HL-60 (cell line): ENCODE measurements around the gene ASPRV1.

Source experiments
- DNase-seq, 2 experiments: peaks; one replicate each; pipeline ENCODE4 v3.0.0-alpha.2; 2010 to 2020; ENCODE audit warnings: low read depth in 1 of 2, low spot score in 1 of 2
- H3K27ac ChIP-seq: fragments of 250-450 bp; sonication (Bioruptor Pico); replicated peaks from 2 replicates; pipeline ENCODE4 v1.5.1; 2020; ENCODE audit warnings: mild to moderate bottlenecking, moderate library complexity
- H3K27me3 ChIP-seq: fragments of 250-450 bp; sonication (Bioruptor Pico); 2 replicates; pipeline ENCODE4 v1.5.1; 2021; ENCODE audit warnings: mild to moderate bottlenecking, moderate library complexity; ENCODE audit not compliant: insufficient read depth, poor library complexity, severe bottlenecking
- H3K4me3 ChIP-seq: replicated peaks from 2 replicates; pipeline ENCODE4 v1.5.1; 2011; ENCODE audit warnings: mild to moderate bottlenecking, control low read depth, low read length; ENCODE audit not compliant: insufficient read depth
- CTCF ChIP-seq: IDR thresholded peaks from one replicate; pipeline ENCODE4 v1.5.1; 2011; ENCODE audit warnings: low read length, control low read depth, inconsistent platforms; ENCODE audit not compliant: insufficient read depth
- GABPA ChIP-seq: IDR thresholded peaks from 2 replicates; pipeline ENCODE4 v1.6.1; 2012; ENCODE audit warnings: low read depth
- POLR2AphosphoS5 ChIP-seq: IDR thresholded peaks from 2 replicates; pipeline ENCODE4 v1.6.1; 2012; ENCODE audit warnings: low read depth
- SPI1 ChIP-seq: IDR thresholded peaks from 2 replicates; pipeline ENCODE4 v1.6.1; 2012; ENCODE audit warnings: low read depth, mild to moderate bottlenecking, borderline replicate concordance
- TF ChIP-seq, protein P1 (sequence below): IDR thresholded peaks from 2 replicates; pipeline ENCODE4 v1.6.1; 2012; ENCODE audit warnings: low read depth; ENCODE audit not compliant: insufficient replicate concordance

The ASPRV1 gene

GRCh38 chr2:70008290-70008689 is 46.9 kb upstream of the ASPRV1 start:
- Histone ChIP-seq H3K4me3 (no peak overlapping the region), H3K27ac (no peak overlapping the region), H3K27me3 (no peaks in the 10 kb centered on the region)
- DNase-seq = no peak
- no peak for TF ChIP-seq POLR2AphosphoS5
- TF ChIP-seq CTCF = no peak
- TF ChIP-seq GABPA = no peak
- no peak for TF ChIP-seq SPI1
- TF ChIP-seq, protein P1, sequence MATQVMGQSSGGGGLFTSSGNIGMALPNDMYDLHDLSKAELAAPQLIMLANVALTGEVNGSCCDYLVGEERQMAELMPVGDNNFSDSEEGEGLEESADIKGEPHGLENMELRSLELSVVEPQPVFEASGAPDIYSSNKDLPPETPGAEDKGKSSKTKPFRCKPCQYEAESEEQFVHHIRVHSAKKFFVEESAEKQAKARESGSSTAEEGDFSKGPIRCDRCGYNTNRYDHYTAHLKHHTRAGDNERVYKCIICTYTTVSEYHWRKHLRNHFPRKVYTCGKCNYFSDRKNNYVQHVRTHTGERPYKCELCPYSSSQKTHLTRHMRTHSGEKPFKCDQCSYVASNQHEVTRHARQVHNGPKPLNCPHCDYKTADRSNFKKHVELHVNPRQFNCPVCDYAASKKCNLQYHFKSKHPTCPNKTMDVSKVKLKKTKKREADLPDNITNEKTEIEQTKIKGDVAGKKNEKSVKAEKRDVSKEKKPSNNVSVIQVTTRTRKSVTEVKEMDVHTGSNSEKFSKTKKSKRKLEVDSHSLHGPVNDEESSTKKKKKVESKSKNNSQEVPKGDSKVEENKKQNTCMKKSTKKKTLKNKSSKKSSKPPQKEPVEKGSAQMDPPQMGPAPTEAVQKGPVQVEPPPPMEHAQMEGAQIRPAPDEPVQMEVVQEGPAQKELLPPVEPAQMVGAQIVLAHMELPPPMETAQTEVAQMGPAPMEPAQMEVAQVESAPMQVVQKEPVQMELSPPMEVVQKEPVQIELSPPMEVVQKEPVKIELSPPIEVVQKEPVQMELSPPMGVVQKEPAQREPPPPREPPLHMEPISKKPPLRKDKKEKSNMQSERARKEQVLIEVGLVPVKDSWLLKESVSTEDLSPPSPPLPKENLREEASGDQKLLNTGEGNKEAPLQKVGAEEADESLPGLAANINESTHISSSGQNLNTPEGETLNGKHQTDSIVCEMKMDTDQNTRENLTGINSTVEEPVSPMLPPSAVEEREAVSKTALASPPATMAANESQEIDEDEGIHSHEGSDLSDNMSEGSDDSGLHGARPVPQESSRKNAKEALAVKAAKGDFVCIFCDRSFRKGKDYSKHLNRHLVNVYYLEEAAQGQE = no peak

DNA sequence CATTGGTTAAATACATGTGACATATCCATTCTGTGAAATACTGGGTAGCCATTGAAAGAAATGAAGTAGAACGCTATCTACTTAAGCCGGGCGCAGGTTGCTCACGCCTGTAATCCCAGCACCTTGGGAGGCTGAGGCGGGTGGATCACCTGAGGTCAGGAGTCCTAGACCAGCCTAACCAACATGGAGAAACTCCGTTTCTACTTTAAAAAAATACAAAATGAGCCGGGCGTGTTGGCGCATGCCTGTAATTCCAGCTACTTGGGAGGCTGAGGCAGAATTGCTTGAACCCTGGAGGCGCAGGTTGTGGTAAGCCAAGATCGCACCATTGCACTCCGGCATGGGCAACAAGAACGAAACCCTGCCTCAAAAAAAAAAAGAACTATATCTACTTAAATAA is 45.7 kb upstream of the ASPRV1 start:
- Histone ChIP-seq H3K4me3 (no peak overlapping the region), H3K27me3 (no peaks in the 10 kb centered on the region), H3K27ac (no peak overlapping the region)
- TF ChIP-seq CTCF (no peak), SPI1 (no peak), GABPA (no peak), POLR2AphosphoS5 (no peak)
- TF ChIP-seq, protein P1 = no peak
- no peak for DNase-seq

DNA sequence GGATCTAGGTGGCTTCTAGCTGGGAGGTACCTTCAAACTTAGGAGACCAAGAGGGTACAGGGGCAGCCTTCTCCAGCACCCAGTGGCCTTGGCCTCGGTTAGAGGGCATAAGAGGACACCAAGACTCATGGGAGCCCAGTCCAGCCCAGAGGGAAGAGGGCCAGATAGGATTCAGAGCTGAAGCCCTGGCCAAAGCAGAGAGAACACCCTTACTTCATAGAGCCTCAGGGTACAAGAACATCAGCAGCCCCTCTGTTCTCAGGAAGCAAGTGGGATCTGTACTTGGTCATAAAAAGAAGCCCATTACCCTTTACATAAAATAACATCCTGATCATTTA is 45.0 kb upstream of the ASPRV1 start:
- Histone ChIP-seq H3K27me3 (no peaks in the 10 kb centered on the region), H3K27ac (no peak overlapping the region), H3K4me3 (no peak overlapping the region)
- TF ChIP-seq CTCF (no peak), POLR2AphosphoS5 (no peak), SPI1 (no peak), GABPA (no peak)
- TF ChIP-seq, protein P1 = no peak
- no peak for DNase-seq
